ENCODE results near the gene ARMC3. TPM values are rescaled to one million over a fixed set of nuclear protein-coding genes. Genes with fewer than 3 reads are reported as not detected.

The ARMC3 gene
- total RNA-seq, 2 experiments from 2014 or later, result not detected

DNA sequence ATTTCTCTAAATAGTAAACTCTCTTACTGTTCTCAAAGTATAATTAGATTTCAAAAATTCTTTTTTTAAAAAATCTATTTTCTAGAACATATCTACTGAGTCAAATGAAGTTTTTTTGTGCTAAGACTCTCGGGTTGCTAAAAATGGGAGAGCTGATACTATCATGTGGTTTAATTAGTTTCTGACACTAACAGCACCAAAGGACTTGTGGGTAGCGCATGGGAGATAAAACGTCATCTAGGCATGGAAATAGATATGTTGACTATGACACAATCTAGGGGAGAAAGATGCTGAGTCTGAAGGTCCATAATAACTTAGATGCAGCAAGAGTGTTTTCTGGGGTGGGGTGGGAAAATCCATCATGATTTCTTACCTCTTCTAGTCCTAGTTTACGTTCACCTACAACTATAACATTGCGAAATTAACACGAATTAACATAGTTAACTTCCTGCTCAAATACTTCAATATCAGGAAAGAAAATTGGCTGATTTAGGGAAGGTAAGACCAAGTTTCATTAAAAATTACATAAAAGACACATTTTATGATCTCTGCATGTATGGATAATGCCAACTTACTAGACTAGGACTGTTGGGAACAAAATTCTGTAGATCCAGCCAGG, 14.3 kb upstream of the ARMC3 start:
- Histone ChIP-seq H3K9me3 (ENCODE audit: low read length) (no peaks in the 10 kb centered on the region), H4K20me1 (ENCODE audit: insufficient read depth, low read length) (no peaks in the 10 kb centered on the region), H3K4me1 (ENCODE audit: insufficient read depth, low read length, poor library complexity, severe bottlenecking) (no peaks in the 10 kb centered on the region), H3K27ac (ENCODE audit: low read depth, low read length, poor library complexity, severe bottlenecking) (no peak overlapping the region), H3K4me3 (ENCODE audit: low read depth, low read length, poor library complexity, severe bottlenecking) (no peak overlapping the region), H2AFZ (ENCODE audit: low read length) (no peak overlapping the region), H3K4me2 (ENCODE audit: low read length) (no peak overlapping the region), H3K79me2 (ENCODE audit: insufficient read depth, low read depth, low read length) (no peaks in the 10 kb centered on the region), H3K36me3 (ENCODE audit: insufficient read depth, low read length) (no peaks in the 10 kb centered on the region), H3K9me2 (ENCODE audit: insufficient read depth, low read length) (0 out of 2 replicates have a peak, but pooled peaks cover 3% of the 10 kb centered on the region)
- TF ChIP-seq CTCF (conservative IDR thresholded peaks at IDR 0.05; ENCODE audit: low read length), result no peak
- no peak for TF ChIP-seq EZH2phosphoT487 (IDR thresholded peaks at IDR 0.05; ENCODE audit: borderline replicate concordance, low read depth, low read length)
- ChIA-PET CTCF (ENCODE audit: unreplicated experiment) (no interaction called here), POLR2A (no interaction called here)
- no peak for DNase-seq (ENCODE audit: low spot score)
- no TSS peak for BruUV-seq (replicated peaks)
- intact Hi-C loops (cut with micrococcal nuclease; ENCODE audit: unreplicated experiment), result no loop called here

- H3K9me3 ChIP-seq (ENCODE audit: low read length), result no peaks in the 10 kb centered on the region
- H3K4me3 ChIP-seq (ENCODE audit: low read depth, low read length, poor library complexity, severe bottlenecking), result no peak overlapping the region
- DNase-seq (ENCODE audit: low spot score), result no peak
- H3K4me1 ChIP-seq (ENCODE audit: insufficient read depth, low read length, poor library complexity, severe bottlenecking), result no peaks in the 10 kb centered on the region
- H3K36me3 ChIP-seq (ENCODE audit: insufficient read depth, low read length), result no peaks in the 10 kb centered on the region
- H3K79me2 ChIP-seq (ENCODE audit: insufficient read depth, low read depth, low read length), result no peaks in the 10 kb centered on the region
- no TSS peak for BruUV-seq (replicated peaks)
- POLR2A ChIA-PET, result interaction anchor here (0.6 to 0.9 kb wide), 3 partner anchors 21 to 53 kb away, joined by 3 to 5 read pairs (median 3); no protein-coding TSS in a partner anchor
- no peak overlapping the region for H3K27ac ChIP-seq (ENCODE audit: low read depth, low read length, poor library complexity, severe bottlenecking)
- CTCF ChIA-PET (ENCODE audit: unreplicated experiment), result no interaction called here
- H2AFZ ChIP-seq (ENCODE audit: low read length), result no peak overlapping the region
- H3K4me2 ChIP-seq (ENCODE audit: low read length), result no peak overlapping the region
- no peaks in the 10 kb centered on the region for H4K20me1 ChIP-seq (ENCODE audit: insufficient read depth, low read length)
- H3K9me2 ChIP-seq (ENCODE audit: insufficient read depth, low read length), result no peaks in the 10 kb centered on the region
- TF ChIP-seq EZH2phosphoT487 (IDR thresholded peaks at IDR 0.05; ENCODE audit: borderline replicate concordance, low read depth, low read length) (no peak), CTCF (conservative IDR thresholded peaks at IDR 0.05; ENCODE audit: low read length) (no peak)
- intact Hi-C loops (cut with micrococcal nuclease; ENCODE audit: unreplicated experiment), result no loop called here
Measured at GRCh38 chr10:22915314-22915713, 12.5 kb upstream of the ARMC3 start.

DNA sequence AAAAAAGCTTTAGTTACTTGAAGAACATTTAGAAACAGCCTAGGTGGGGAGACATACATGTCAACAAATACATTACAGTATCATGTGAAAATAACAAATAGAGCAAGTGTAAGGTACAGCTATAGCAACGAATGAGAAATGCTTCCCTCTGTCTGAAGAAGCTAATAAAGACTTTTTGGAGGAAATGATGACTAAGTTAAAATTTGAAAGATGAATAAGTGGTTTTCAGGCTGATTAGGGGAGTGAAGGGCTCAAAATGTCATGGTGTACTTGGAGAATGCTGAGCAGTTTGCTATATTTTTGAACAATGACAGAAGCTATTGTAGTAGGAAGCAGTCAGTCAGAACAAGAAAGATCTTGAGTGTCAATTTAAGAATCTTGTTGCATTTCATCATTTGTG, 2.8 kb upstream of the ARMC3 start:
- Histone ChIP-seq H3K4me1 (ENCODE audit: insufficient read depth, low read length, poor library complexity, severe bottlenecking) (no peaks in the 10 kb centered on the region), H2AFZ (ENCODE audit: low read length) (no peak overlapping the region), H3K4me3 (ENCODE audit: low read depth, low read length, poor library complexity, severe bottlenecking) (no peak overlapping the region), H3K27ac (ENCODE audit: low read depth, low read length, poor library complexity, severe bottlenecking) (no peak overlapping the region), H4K20me1 (ENCODE audit: insufficient read depth, low read length) (no peaks in the 10 kb centered on the region), H3K4me2 (ENCODE audit: low read length) (no peak overlapping the region), H3K36me3 (ENCODE audit: insufficient read depth, low read length) (no peaks in the 10 kb centered on the region), H3K79me2 (ENCODE audit: insufficient read depth, low read depth, low read length) (no peaks in the 10 kb centered on the region), H3K9me2 (ENCODE audit: insufficient read depth, low read length) (no peaks in the 10 kb centered on the region), H3K9me3 (ENCODE audit: low read length) (no peaks in the 10 kb centered on the region)
- BruUV-seq (replicated peaks), result no TSS peak
- TF ChIP-seq EZH2phosphoT487 (IDR thresholded peaks at IDR 0.05; ENCODE audit: borderline replicate concordance, low read depth, low read length), result no peak
- no peak for TF ChIP-seq CTCF (conservative IDR thresholded peaks at IDR 0.05; ENCODE audit: low read length)
- no peak for DNase-seq (ENCODE audit: low spot score)
- ChIA-PET POLR2A (no interaction called here), CTCF (ENCODE audit: unreplicated experiment) (no interaction called here)
- intact Hi-C loops (cut with micrococcal nuclease; ENCODE audit: unreplicated experiment), result no loop called here

All from OCI-LY7 (cell line).